ENCODE measurements around the gene TMEM245.

GRCh38 chr9:109139851-109140250 is 20.1 kb upstream of the TMEM245 start:
- TF ChIP-seq POLR2A (IDR thresholded peaks at IDR 0.05) (no peak), CTCF (IDR thresholded peaks at IDR 0.05) (no peak)
